Thoracic aorta (tissue), 2 donors: ENCODE measurements around the gene CUX1. TPM values are rescaled to one million over a fixed set of nuclear protein-coding genes. Genes with fewer than 3 reads are reported as not detected.

ENCODE experiments used
- ATAC-seq: fragments of 150-250 bp; one replicate; pipeline ENCODE4 v1.8.0; 2017; ENCODE audit warnings: low read depth; ENCODE audit not compliant: insufficient number of reproducible peaks, low FRiP score
- DNase-seq: peaks from one replicate; pipeline ENCODE4 v3.0.0-alpha.2; 2020; ENCODE audit warnings: low spot score
- H3K27ac ChIP-seq, 2 donors: fragments of 200-600 bp; sonication (generic); 1 replicate in 1 of 2; 2 replicates in 1 of 2; pipeline ENCODE4 v1.5.1; 2016; ENCODE audit warnings: mild to moderate bottlenecking in 2 of 2, moderate library complexity in 2 of 2
- H3K27me3 ChIP-seq: fragments of 200-600 bp; sonication (generic); replicated peaks from 2 replicates; pipeline ENCODE4 v1.6.0; 2016; ENCODE audit warnings: mild to moderate bottlenecking; ENCODE audit not compliant: insufficient read depth
- H3K36me3 ChIP-seq: fragments of 200-600 bp; sonication (generic); one replicate; pipeline ENCODE4 v1.5.1; 2016
- H3K4me1 ChIP-seq, 2 donors: fragments of 200-600 bp; sonication (generic); 1 replicate in 1 of 2; 2 replicates in 1 of 2; pipeline versions ENCODE4 v1.5.1 to v1.6.0; 2016; ENCODE audit warnings: low read depth in 2 of 2, mild to moderate bottlenecking in 1 of 2; ENCODE audit not compliant: control insufficient read depth in 1 of 2
- H3K4me3 ChIP-seq: fragments of 200-600 bp; sonication (generic); 2 replicates; pipeline ENCODE4 v1.5.1; 2016; ENCODE audit warnings: mild to moderate bottlenecking
- H3K9me3 ChIP-seq: fragments of 200-600 bp; sonication (generic); 2 replicates; pipeline ENCODE4 v1.5.1; 2016
- CTCF ChIP-seq: fragments of 200-600 bp; sonication (generic); IDR thresholded peaks from one replicate; pipeline ENCODE4 v1.5.1; 2019; ENCODE audit warnings: antibody characterized with exemption
- total RNA-seq, 2 donors: library from RNA; depleted of rRNA; stranded (reverse); fragments of >200 nt; gene quantifications; one replicate each; pipeline versions ENCODE4 v1.1.0 to v1.2.3, GENCODE V29; 2016

The CUX1 gene
- total RNA-seq, result 100 to 1,000 TPM in 1 of 2 donors, 10 to 100 TPM in 1; 85.0 to 179 TPM

- Histone ChIP-seq H3K4me3 (peak within 1 kb of the TSS; percentile 89), H3K27ac (peak within 1 kb of the TSS; percentile 74 to 87), H3K27me3 (no peaks in the 10 kb centered on the region), H3K36me3 (no peaks in the 10 kb centered on the region), H3K9me3 (no peaks in the 10 kb centered on the region), H3K4me1 (peaks cover 13 to 40% of the 10 kb centered on the region in 2 donors)
- DNase-seq, result no peak
- ATAC-seq, result no peak
- no peak for TF ChIP-seq CTCF
Measured at GRCh38 chr7:101817471-101818286, at the start of gene CUX1. CUX1 (plus strand) TSS chr7:101817626; CDS start chr7:101817640, 14 bp downstream.

- DNase-seq (no peak), ATAC-seq (no peak)
- Histone ChIP-seq H3K27me3 (no peaks in the 10 kb centered on the region), H3K27ac (no peak overlapping the region), H3K36me3 (no peaks in the 10 kb centered on the region), H3K4me3 (no peak overlapping the region), H3K4me1 (no peaks in the 10 kb centered on the region), H3K9me3 (no peaks in the 10 kb centered on the region)
- TF ChIP-seq CTCF, result no peak
Measured at GRCh38 chr7:101768280-101768679, 49.1 kb upstream of the CUX1 start.

GRCh38 chr7:101770466-101770865 lies 47.0 kb upstream of the CUX1 start:
- Histone ChIP-seq H3K27me3 (no peaks in the 10 kb centered on the region), H3K4me3 (no peak overlapping the region), H3K36me3 (no peaks in the 10 kb centered on the region), H3K9me3 (no peaks in the 10 kb centered on the region), H3K27ac (no peak overlapping the region), H3K4me1 (no peaks in the 10 kb centered on the region)
- no peak for ATAC-seq
- TF ChIP-seq CTCF, result no peak
- DNase-seq, result no peak

GRCh38 chr7:101772508-101773211 lies 44.8 kb upstream of the CUX1 start:
- no peak overlapping the region for H3K27ac ChIP-seq
- ATAC-seq (no peak), DNase-seq (no peak)
- H3K36me3 ChIP-seq, result no peaks in the 10 kb centered on the region
- H3K27me3 ChIP-seq, result no peaks in the 10 kb centered on the region
- TF ChIP-seq CTCF, result no peak
- H3K4me1 ChIP-seq, result no peaks in the 10 kb centered on the region
- H3K9me3 ChIP-seq, result no peaks in the 10 kb centered on the region
- no peak overlapping the region for H3K4me3 ChIP-seq

GRCh38 chr7:101775181-101775580 lies 42.2 kb upstream of the CUX1 start:
- Histone ChIP-seq H3K27ac (no peak overlapping the region), H3K4me1 (no peaks in the 10 kb centered on the region), H3K4me3 (no peak overlapping the region), H3K36me3 (no peaks in the 10 kb centered on the region), H3K9me3 (no peaks in the 10 kb centered on the region), H3K27me3 (no peaks in the 10 kb centered on the region)
- no peak for TF ChIP-seq CTCF
- ATAC-seq (no peak), DNase-seq (no peak)
